GM19023 (cell line): ENCODE data around the gene LARP1B.
A peak's percentile ranks its signal among the peaks of the same experiment; 100 is the strongest.
"Not testable (repeated sequence)": the region's sequence is repeated elsewhere in the genome, so short reads cannot be mapped to it uniquely, and the experiment has no call there.

Experiments used
- ATAC-seq: cut with Tn5 transposase; IDR thresholded peaks from one replicate; pipeline ENCODE4 v1.9.1; 2021; ENCODE audit warnings: mild to moderate bottlenecking, moderate library complexity; ENCODE audit not compliant: unreplicated experiment

LARP1B gene

GRCh38 chr4:128134925-128135324, 73.8 kb downstream of the LARP1B start:
- ATAC-seq, result no peak

- ATAC-seq, result no peak
Measured at GRCh38 chr4:128135391-128135790, 74.3 kb downstream of the LARP1B start.

GRCh38 chr4:128141866-128142265, 80.8 kb downstream of the LARP1B start:
- no peak for ATAC-seq

- no peak for ATAC-seq
Measured at GRCh38 chr4:128145727-128146126, 84.6 kb downstream of the LARP1B start.

GRCh38 chr4:128153800-128154199, 92.7 kb downstream of the LARP1B start:
- no peak for ATAC-seq

GRCh38 chr4:128155231-128155855, 94.2 kb downstream of the LARP1B start:
- ATAC-seq, result no peak

- no peak for ATAC-seq
Measured at GRCh38 chr4:128155874-128156456, 94.9 kb downstream of the LARP1B start.

GRCh38 chr4:128156472-128156871, 95.4 kb downstream of the LARP1B start:
- ATAC-seq, result not testable (repeated sequence)

- no peak for ATAC-seq
Measured at GRCh38 chr4:128158894-128159293, 97.8 kb downstream of the LARP1B start.

- ATAC-seq, result no peak
Measured at GRCh38 chr4:128159967-128160366, 98.9 kb downstream of the LARP1B start.

GRCh38 chr4:128161138-128161537, 100.0 kb downstream of the LARP1B start:
- no peak for ATAC-seq

GRCh38 chr4:128162434-128162833, 101.3 kb downstream of the LARP1B start:
- no peak for ATAC-seq

- no peak for ATAC-seq
Measured at GRCh38 chr4:128163177-128164117, 102.3 kb downstream of the LARP1B start.

GRCh38 chr4:128166982-128167381, 105.9 kb downstream of the LARP1B start:
- no peak for ATAC-seq

- no peak for ATAC-seq
Measured at GRCh38 chr4:128168701-128169100, 107.6 kb downstream of the LARP1B start.

GRCh38 chr4:128169245-128169644, 108.1 kb downstream of the LARP1B start:
- no peak for ATAC-seq

- ATAC-seq, result no peak
Measured at GRCh38 chr4:128176643-128177042, 115.5 kb downstream of the LARP1B start.

- no peak for ATAC-seq
Measured at GRCh38 chr4:128177498-128177897, 116.4 kb downstream of the LARP1B start.

GRCh38 chr4:128186623-128187022, 125.5 kb downstream of the LARP1B start:
- ATAC-seq, result no peak

GRCh38 chr4:128191115-128191781, 130.1 kb downstream of the LARP1B start:
- ATAC-seq, result peak; percentile 99
